Psoas muscle (tissue), 8 donors: ENCODE measurements around the gene CRYGS. TPM values are rescaled to one million over a fixed set of nuclear protein-coding genes. Genes with fewer than 3 reads are reported as not detected.
A peak's percentile ranks its signal among the peaks of the same experiment; 100 is the strongest.

Experiments
- ATAC-seq, 4 donors: fragments of 200-7000 bp; cut with Tn5 transposase; one replicate each; pipeline ENCODE4 v1.9.1; 2020; ENCODE audit warnings: moderate library complexity in 3 of 4, mild to moderate bottlenecking in 2 of 4
- DNase-seq, 2 donors: peaks; one replicate each; pipeline ENCODE4 v3.0.0-alpha.2; 2020
- H3K27ac ChIP-seq: fragments of 200-600 bp; one replicate; pipeline ENCODE4 v1.8.0; 2022
- H3K27me3 ChIP-seq, 3 donors: fragments of 200-600 bp in 1 of 3; one replicate each; pipeline versions ENCODE4 v1.6.1 to v1.8.0; 2013 to 2022; ENCODE audit warnings: low read length in 2 of 3, mild to moderate bottlenecking in 2 of 3, moderate library complexity in 1 of 3; ENCODE audit not compliant: insufficient read depth in 3 of 3
- H3K36me3 ChIP-seq, 2 donors: fragments of 200-600 bp in 1 of 2; one replicate each; pipeline versions ENCODE4 v1.6.1 to v1.8.0; 2013 to 2022; ENCODE audit warnings: low read depth in 1 of 2, mild to moderate bottlenecking in 1 of 2, moderate library complexity in 1 of 2; ENCODE audit not compliant: insufficient read depth in 1 of 2
- H3K4me1 ChIP-seq: fragments of 200-600 bp; one replicate; pipeline ENCODE4 v1.8.0; 2022
- H3K4me3 ChIP-seq: fragments of 200-600 bp; one replicate; pipeline ENCODE4 v1.8.0; 2022; ENCODE audit warnings: mild to moderate bottlenecking
- H3K9me3 ChIP-seq: fragments of 200-600 bp; one replicate; pipeline ENCODE4 v1.8.0; 2022
- CTCF ChIP-seq: fragments of 200-600 bp; IDR thresholded peaks from one replicate; pipeline ENCODE4 v1.8.0; 2022; ENCODE audit warnings: antibody characterized with exemption
- WGBS, 3 donors: extraction: QIAGEN DNeasy Blood & Tissue Kit; methylation state at CpG; one replicate each; pipeline versions ENCODE4 v1.1.6 to v1.1.7; 2013; 5-methylcytosine and 5-hydroxymethylcytosine counted together
- intact Hi-C, 2 donors: fragments of 100-400 bp; cut with DNase I; formaldehyde crosslinking; loops; one replicate each; pipeline versions ENCODE4 v1.11.0 to v1.14.2; 2022
- polyA plus RNA-seq, 3 donors: library from polyadenylated mRNA; stranded (reverse); fragments of 200-250 nt; gene quantifications; one replicate each; pipeline ENCODE4 v1.2.3, GENCODE V29; 2013
- total RNA-seq, 4 donors: library from RNA; stranded (reverse); fragmentation: NEBNext Ultra II Directional in 2 of 4; extraction: Animal tissue kit (Norgen Biotek cat#: 25700) in 2 of 4; gene quantifications; one replicate each; pipeline versions ENCODE4 v1.2.1 to v1.2.4, GENCODE V29; 2021 to 2023
- donor health status: healthy with polysubstance abuse.
- donor health status: DM: no; HTN: no; CAD: no; lungs with moderate emphysema.
- donor health status: Bipolar disorder and iron deficiency.
- donor health status: healthy.
- donor health status: DM: yes; HTN: yes; CAD: no.
- donor health status: DM: no; HTN: no; CAD: no.
- donor health status: DM: no; HTN: no; CAD: no.
- donor health status: DM: yes; HTN: yes; CAD: no.

CRYGS gene
- total and polyA plus RNA-seq, 7 donors: 0.30 to 1.0 (median 0.56) TPM

- H3K27me3 ChIP-seq: no peaks in the 10 kb centered on the region
- intact Hi-C loops: loop anchor here in 1 of 2 donors (2.0 kb wide), 1 partner anchor 466 kb away; no protein-coding TSS in a partner anchor
These were observed 23.1 kb upstream of the CRYGS start, which contains the start of gene TBCCD1 for GRCh38 chr3:186567072-186567921. TSS of gene TBCCD1 (minus strand) at chr3:186567339. CDS start at chr3:186564329, 3,010 bp downstream.

DNA sequence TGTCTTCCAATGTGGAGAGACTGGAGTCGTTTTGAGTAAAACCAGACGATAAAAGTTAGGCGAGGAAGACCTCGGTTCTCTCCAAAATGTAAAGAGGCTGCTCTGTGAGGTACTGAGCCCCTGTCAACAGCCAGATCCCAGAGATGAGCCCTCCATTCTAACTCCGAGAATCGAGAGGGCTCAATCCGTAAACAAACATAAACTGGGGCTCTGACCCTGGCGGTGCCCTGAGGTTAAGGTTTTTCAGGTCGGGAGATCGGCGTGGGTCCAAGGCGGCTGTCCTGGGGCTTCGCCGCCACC is 22.5 kb upstream of the CRYGS start:
- no peaks in the 10 kb centered on the region for H3K27me3 ChIP-seq
- peaks cover 2 to 24% of the 10 kb centered on the region in 2 donors for H3K36me3 ChIP-seq
- H3K4me3 ChIP-seq: peak overlapping the region; percentile 99
- no peak for DNase-seq
- peak overlapping the region; percentile 96 for H3K27ac ChIP-seq
- H3K9me3 ChIP-seq: no peaks in the 10 kb centered on the region
- ATAC-seq: peak in 1 of 4 donors; percentile 8
- 0% methylated on average over 14 of the region's 14 CpGs for WGBS, 3 donors
- peaks cover 36% of the 10 kb centered on the region for H3K4me1 ChIP-seq
- no peak for TF ChIP-seq CTCF
- intact Hi-C loops: loop anchor here in 1 of 2 donors (2.0 kb wide), 1 partner anchor 466 kb away; no protein-coding TSS in a partner anchor

More at GRCh38 chr3:186567072-186567921, 23.1 kb upstream of the CRYGS start, which contains the start of gene TBCCD1:
- Histone ChIP-seq H3K36me3 (peaks cover 0 to 22% of the 10 kb centered on the region in 2 donors), H3K27ac (peak within 1 kb of the TSS; percentile 96), H3K9me3 (no peaks in the 10 kb centered on the region), H3K4me3 (peak within 1 kb of the TSS; percentile 99), H3K4me1 (peaks cover 36% of the 10 kb centered on the region)
- WGBS, 3 donors: 0% methylated on average over 59 to 66 of the region's 66 CpGs
- DNase-seq: peak; percentile 90 to 95
- peak; percentile 83 to 87 (median 85) for ATAC-seq
- TF ChIP-seq CTCF: no peak

- Histone ChIP-seq H3K27me3 (no peaks in the 10 kb centered on the region), H3K36me3 (peaks cover 2 to 30% of the 10 kb centered on the region in 2 donors), H3K4me3 (no peak overlapping the region), H3K4me1 (peaks cover 27% of the 10 kb centered on the region), H3K9me3 (no peaks in the 10 kb centered on the region), H3K27ac (no peak overlapping the region)
- DNase-seq (no peak), ATAC-seq (no peak)
- no peak for TF ChIP-seq CTCF
- intact Hi-C loops: no loop called here
These were observed 20.4 kb upstream of the CRYGS start for GRCh38 chr3:186564586-186564985.

- ATAC-seq: no peak
- H3K9me3 ChIP-seq: no peaks in the 10 kb centered on the region
- 76 to 80% (median 78%) methylated on average over 5 of the region's 5 CpGs for WGBS, 3 donors
- no peak for DNase-seq
- H3K27ac ChIP-seq: no peak overlapping the region
- no peak overlapping the region for H3K4me3 ChIP-seq
- no peaks in the 10 kb centered on the region for H3K27me3 ChIP-seq
- no peak for TF ChIP-seq CTCF
- H3K4me1 ChIP-seq: no peaks in the 10 kb centered on the region
- intact Hi-C loops: no loop called here
- H3K36me3 ChIP-seq: peaks cover 3 to 99% of the 10 kb centered on the region in 2 donors
These were observed 8.3 kb upstream of the CRYGS start for GRCh38 chr3:186552408-186553031.
